ENCODE results near the gene BCL11B.

DNA sequence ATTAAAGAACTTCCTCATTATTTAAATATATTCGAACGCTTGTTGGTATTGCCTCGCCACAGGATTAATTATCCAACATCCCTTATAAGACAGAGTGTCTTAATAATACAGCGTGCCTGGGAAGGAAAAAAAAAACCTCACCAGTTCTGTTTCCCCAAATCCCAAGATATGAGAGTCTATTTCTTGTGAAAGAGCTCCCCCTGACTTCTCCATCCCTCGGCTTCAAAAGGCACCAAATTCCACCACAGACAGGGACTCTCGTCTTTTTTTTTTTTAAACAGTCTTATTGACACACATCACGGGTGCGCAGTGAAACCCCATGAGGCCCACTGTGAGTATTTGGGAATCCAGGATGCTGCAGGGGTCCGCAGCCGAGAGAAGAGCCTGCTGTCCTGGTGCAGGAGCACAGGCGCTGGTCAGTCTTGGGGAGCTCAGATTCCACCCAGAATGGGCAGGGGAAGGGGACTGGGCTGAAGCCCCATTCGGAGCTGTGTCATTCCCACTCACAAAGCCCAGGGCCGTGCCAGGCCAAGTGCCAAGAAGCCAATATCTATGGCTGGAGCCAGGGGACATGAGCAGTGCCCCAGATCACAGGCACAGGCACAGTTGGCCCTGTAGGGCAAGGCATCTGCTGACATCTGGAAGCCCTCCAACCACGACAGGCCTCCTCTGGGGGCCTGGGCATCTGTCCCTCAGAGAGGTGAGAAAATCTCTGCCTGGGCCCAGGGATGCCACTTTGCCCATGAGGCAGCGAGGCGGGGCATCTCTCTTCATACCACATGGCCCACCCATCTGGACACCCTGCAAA is 71.9 kb downstream of the BCL11B start:
- TF ChIP-seq SRF (IDR thresholded peaks at IDR 0.05; ENCODE audit: low read depth, low read length) (no peak), TAF1 (IDR thresholded peaks at IDR 0.05; ENCODE audit: low read depth, low read length) (no peak), SP1 (IDR thresholded peaks at IDR 0.05; ENCODE audit: low read depth, low read length) (no peak)

Measured in H1 (cell line).